Stimulated activated CD8-positive, alpha-beta memory T cell treated with anti-CD3 and anti-CD28 coated beads, Interleukin-15, amount 100 ng/mL, for 1 hour (primary cell): Measurements from ENCODE around the gene FNDC3B.

Source experiments
- DNase-seq: peaks from one replicate; pipeline ENCODE4 v3.0.0-alpha.2; 2020; ENCODE audit warnings: low read depth

Gene FNDC3B

GRCh38 chr3:172397716-172398405 is 358.5 kb downstream of the FNDC3B start:
- no peak for DNase-seq

- no peak for DNase-seq
Measured at GRCh38 chr3:172398484-172398883, 359.1 kb downstream of the FNDC3B start.

DNA sequence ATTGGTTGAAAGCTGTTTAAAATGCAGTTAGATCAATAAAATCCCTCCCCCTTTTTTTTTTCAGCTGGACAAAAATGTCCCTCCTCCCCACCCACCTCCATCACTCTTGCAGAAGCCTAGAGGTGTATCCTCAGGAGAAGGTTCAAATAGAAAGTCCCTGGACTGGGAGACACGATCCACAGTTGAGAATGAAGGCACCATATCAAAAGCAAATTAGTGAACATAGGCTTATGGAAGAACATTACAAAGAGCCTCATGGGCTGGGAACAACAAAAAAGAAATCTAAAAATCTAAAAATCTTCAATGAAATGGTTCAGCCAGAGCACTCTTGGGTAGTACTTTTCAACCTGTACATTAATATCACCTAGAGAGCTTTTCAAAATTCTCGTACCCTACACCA is 362.7 kb downstream of the FNDC3B start:
- DNase-seq: no peak

DNA sequence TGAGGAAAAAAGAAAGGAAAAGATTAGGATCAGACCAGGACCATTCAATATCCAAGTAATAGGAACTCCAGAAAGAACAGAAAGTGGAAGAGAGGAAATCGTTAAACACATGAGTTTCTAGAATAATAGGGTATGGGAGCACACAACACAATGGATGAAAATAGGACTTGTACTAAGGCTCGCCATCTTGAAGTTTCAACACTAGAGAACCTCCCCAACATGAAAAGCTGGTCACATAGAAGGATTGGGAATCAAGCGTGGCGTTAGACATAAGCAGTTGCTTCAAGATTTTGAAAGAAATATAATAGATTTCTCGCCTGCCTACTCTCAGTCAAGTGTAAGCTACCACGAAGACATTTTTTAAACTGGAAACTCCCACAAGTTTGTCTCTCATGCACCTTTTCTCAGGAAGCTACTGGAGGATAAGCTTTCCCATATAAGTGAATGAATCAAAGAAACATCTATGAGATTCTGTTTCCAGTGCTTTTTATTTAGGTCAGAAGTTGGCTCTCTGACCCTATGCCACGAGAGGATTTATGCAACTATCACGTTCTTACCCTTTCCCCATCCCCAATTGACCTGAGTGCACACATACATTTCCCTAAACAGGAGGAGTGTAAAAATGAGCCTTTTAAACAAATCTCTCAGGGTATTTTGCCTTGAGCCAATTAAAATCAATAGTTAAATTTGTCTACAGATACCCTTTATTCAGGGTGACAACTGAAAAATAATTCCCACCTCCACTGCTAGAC is 363.7 kb downstream of the FNDC3B start:
- DNase-seq: no peak

DNA sequence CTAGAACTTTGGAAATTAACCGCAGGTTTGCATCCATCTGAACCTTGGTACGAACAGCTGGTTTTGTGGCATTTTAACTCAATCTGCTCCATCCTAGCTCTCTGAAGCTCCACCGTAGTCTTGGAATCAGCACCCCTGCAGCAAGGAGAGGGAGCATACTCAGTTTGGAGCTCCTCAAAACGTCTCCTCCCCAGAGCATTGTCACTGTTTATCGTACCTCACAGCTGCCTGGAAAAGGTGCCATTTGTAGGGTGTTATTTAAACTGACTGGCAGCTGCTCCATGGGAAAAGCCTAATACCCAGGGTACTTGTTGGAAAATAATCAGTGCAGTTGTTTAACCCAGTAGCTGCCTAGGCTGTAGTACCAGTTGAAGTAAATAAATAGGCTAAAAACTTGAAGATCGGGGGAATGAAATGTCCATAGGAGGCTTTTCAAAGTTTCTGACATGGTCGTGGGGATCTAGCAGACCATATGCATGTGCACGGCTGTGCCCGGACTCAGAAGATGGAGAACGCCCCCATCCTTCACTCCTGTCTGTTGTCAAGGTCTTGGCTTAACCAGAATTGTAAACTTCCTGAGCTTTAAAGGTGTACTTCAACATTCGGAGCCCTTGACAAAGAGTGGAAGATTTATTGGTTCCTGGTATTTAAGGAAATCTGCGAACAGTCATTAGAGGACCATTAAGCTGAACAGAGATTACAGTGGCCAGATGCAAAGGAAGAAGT is 365.0 kb downstream of the FNDC3B start:
- no peak for DNase-seq

DNA sequence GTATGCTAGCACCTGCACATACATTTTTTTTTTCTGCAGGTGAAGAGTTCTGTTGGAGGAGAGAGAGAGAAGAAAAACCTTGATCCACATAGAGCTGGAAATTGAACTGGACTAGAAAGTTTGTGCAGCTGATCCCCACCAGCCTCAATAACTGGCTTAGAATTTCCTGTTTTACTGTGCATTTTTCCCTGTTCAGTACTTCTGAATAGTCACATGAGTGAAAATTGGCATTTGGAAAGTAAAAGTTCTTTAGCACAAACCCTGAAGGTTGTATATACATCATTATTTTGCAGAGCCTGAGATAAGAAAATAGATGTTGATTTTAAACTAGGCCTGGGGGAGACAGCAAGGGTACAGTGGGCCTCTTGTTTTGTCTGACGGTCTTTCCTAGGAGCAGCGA is 366.5 kb downstream of the FNDC3B start:
- no peak for DNase-seq

DNA sequence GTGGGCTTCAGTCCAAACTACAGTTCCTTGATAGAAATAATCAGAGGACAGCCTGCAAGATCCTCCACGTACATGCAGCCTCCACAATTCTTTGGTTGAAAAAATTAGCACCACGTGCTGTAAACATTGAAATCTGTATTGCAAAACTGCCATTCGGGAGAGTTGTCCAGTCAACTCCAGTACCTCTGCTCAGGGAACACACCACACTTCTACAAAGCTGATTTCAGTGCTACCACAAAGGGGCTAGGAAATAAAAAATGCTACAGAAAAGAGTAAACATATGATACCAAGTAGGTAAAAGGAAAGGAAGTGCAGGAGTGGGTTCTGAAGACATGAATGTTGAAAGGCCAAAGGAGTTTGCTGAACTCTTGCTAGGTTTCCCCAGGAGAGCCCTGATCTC is 368.5 kb downstream of the FNDC3B start:
- no peak for DNase-seq

GRCh38 chr3:172410702-172411477 is 371.5 kb downstream of the FNDC3B start:
- no peak for DNase-seq

DNA sequence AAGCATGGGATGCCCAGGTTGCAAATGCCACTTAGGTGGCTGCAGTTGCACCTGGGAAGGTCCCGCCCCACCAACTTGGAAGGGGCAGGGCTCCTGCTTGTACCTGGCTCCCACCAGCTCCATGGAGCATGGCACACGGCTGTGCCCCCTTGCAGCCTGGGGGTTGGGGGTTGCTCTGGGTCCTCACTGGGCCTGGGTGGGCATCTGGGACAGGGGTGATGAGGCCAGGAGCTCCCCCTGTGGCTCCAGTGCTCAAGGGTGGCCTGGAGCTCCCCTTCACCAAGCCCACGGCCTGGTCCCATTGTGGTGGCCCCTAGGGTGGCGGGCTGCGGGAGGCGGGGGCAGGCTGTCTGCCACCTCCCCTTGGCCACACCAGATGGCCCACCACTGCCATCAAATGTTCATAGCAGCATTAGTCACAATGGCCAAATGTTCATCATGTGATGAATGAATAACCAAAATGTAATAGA is 372.1 kb downstream of the FNDC3B start:
- no peak for DNase-seq

GRCh38 chr3:172415323-172415722 is 375.9 kb downstream of the FNDC3B start:
- DNase-seq: no peak

DNA sequence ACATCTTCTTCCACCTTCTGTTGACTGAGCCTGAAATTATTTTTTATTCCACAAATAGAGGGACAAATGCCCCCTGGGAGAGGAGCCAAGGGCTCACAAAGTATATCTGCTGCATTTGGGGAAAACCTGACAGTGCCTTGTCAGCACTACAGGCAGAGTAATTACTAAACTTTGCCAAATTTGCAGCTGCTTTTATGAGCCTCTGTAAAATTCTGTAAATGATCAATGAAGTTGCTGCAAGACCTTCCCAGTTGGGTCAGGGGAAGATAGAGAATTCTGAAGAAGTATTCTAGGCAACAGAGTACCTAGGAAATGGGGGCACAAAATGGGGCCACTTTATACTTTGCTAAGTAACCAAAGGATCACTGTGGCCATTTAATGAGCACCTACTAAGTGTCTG is 398.3 kb downstream of the FNDC3B start:
- DNase-seq: no peak

DNA sequence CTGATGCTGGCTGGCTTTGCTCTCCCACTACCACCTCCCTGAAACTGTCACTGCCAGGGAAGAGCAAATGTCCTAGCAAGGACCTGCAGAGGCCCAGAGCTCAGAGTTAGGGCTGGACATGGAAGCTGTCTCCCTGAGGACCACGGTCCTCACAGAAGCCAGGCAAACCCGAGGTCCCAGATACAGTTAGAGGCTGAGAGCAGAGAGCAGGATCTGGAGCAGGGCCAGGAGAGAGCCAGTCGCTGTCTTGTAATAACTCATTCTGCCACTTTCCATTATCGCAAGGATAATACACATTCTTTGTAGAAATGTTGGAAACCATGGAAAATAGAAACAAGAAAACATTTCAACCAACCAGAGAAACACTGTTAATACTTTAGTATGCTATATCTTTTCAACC is 398.8 kb downstream of the FNDC3B start:
- no peak for DNase-seq

DNA sequence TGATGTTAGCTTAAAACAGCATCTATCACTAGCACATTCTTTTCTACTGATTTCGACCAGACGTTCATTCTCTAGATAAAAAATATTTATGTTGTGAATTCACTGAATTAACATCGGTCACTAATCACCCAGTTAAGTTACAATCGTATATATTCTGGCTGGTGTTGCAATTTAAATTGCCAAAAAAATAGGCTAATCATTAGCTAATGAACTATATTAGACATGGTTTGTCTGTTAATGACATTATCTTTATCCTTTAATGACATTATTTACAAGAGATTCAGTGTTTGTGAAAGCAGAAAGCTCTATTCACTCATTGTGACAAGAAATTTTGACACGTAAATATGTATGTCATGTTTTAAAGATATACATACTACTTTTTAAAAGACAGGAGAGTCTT is 402.2 kb downstream of the FNDC3B start:
- DNase-seq: no peak

DNA sequence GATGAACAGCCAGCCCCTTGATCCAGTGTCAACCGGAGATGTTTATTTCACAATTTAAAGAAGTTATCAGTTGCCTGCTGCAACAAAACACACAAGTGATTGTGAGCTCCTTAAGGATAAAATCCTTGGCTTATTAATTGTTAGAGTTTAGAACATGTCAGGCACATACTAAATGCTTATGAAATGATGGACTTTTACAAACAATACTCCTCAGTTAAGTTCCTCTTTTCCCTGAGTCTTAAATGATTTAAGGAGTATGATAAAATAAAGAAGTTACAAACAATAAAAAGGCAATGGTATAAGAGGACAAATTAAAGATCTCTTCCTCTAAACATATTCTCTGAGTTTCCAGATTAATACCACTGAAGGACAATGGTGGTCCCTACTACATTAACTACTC is 403.2 kb downstream of the FNDC3B start:
- no peak for DNase-seq

DNA sequence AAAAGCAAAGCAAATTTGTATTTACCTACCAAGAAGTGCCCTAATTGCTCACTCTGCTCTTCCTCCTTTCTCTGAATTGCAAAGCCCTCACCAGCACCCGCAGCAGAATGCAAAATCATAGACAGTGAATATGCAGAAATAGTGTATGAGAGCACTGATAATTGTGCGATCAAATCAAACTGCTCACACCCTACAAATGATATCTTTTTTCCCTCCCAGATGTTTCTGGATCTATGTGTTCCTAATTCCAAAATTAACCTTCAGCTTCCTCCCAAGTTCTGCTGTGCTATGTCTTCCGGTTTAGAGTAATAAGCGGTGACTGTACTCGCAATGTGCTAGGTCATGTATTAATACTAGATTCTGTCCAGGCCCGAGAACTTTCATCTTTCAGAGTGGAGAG is 405.4 kb downstream of the FNDC3B start:
- DNase-seq: no peak

GRCh38 chr3:172446198-172446597 is 406.8 kb downstream of the FNDC3B start:
- no peak for DNase-seq

DNA sequence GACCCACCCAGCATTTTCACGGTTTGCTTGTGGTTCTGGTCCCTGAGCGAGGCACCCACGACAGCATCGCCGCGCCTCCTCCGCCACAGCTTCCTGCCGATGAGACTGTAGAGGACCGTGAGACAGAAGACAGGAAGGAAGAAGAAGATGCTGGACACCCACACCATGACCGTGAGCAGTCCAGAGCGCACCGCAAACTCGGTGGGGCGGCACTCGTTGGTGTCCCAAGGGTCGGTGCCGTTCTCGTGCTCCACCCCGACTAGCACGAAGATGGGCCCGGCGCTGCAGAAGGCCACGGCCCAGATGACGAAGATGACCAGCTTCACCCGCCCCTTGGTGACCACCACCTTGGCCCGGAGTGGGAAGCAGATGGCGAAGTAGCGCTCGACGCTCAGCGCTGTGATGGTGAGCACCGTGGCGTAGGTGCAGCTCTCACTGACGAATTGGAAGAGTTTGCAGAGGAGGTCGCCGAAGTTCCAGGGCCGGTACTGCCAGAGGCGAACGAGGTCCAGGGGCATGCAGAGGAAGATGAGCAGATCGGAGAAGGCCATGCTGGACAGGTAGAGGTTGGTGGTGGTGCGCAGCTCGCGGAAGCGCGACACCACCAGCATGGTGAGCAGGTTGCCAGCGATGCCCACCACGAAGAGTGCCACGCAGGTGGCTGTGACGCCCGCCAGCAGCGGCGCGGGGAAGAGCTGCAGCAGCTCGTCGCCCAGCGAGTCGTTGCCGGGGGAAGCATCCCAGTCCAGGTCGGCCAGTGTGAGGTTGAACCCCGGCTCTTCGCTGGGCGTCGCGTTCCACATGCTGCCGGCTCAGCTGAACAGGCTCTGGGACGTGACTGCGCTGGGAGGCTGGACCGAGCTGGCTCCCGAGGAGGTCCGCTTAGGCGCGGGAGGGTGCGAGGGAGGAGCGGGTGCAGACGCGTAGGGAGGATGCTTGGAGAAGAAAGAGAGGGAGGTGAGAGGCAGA is 408.5 kb downstream of the FNDC3B start, which contains the start of gene GHSR:
TSS of gene GHSR (minus strand) at position 846 of the 969 bp plus-strand sequence. CDS start at position 803, 43 bp downstream.
- no peak for DNase-seq

GRCh38 chr3:172448661-172449465 is 409.5 kb downstream of the FNDC3B start:
- no peak for DNase-seq

DNA sequence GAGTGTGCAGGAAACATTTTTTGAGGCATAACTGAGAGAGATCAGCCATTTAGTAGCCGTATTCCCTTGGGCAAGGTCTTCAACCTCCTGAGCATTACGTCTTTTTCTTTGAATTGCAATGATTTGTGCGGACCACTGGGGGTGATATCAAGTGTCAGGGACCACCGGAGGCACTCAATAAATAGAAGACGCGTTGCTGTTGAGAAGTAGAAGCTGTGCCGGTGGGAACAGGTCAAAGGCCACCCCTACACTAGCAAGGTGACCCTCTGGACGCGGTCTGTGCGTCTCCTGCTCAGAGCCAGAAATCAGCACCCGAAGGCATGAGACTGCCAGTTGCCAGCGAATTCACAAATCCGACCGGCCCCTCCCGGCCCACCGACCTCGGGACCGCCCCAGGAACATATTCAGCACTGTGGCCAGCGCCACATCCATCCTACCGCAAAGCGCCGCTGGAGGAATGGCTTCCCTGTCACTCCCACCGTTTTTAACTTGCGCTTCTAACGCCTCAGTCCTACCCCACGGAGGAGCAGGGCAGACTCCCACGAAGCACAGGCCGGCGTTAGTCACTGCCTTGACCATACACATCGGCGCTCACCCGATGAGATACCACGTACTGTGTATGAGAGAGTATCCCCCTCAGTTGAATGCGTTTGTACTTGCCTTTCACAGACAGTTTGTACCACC is 410.2 kb downstream of the FNDC3B start:
- DNase-seq: no peak
